Transverse colon (tissue), 4 donors: Measurements from ENCODE around the gene KRT71. TPM values are rescaled to one million over a fixed set of nuclear protein-coding genes. Genes with fewer than 3 reads are reported as not detected.

ENCODE experiments used
- DNase-seq: peaks from one replicate; pipeline ENCODE4 v3.0.0-alpha.2; 2019
- H3K27ac ChIP-seq, 4 donors: fragments of 200-600 bp; sonication (generic); 2 replicates each; pipeline ENCODE4 v1.5.1; 2016 to 2018; ENCODE audit warnings: inconsistent platforms in 4 of 4
- H3K27me3 ChIP-seq: fragments of 200-600 bp; sonication (generic); 2 replicates; pipeline ENCODE4 v1.5.1; 2017; ENCODE audit warnings: inconsistent platforms
- H3K36me3 ChIP-seq, 4 donors: fragments of 200-600 bp; sonication (generic); 2 replicates each; pipeline ENCODE4 v1.5.1; 2017 to 2019; ENCODE audit warnings: inconsistent platforms in 4 of 4
- H3K4me1 ChIP-seq, 4 donors: fragments of 200-600 bp; sonication (generic); 2 replicates each; pipeline ENCODE4 v1.5.1; 2017 to 2020; ENCODE audit warnings: inconsistent platforms in 4 of 4
- H3K4me3 ChIP-seq, 4 donors: fragments of 200-600 bp; sonication (generic); 1 replicate in 1 of 4; 2 replicates in 3 of 4; pipeline versions ENCODE4 v1.5.1 to v1.6.1; 2017 to 2019; ENCODE audit warnings: inconsistent platforms in 4 of 4
- H3K9me3 ChIP-seq, 2 donors: fragments of 200-600 bp; sonication (generic); 2 replicates each; pipeline ENCODE4 v1.5.1; 2017 to 2019; ENCODE audit warnings: inconsistent platforms in 2 of 2
- EP300 ChIP-seq: sonication (generic); formaldehyde crosslinking; IDR thresholded peaks from one replicate; pipeline ENCODE4 v1.6.1; 2017; ENCODE audit warnings: antibody characterized with exemption, low read depth
- POLR2A ChIP-seq: fragments of 450-650 bp; IDR thresholded peaks from one replicate; pipeline ENCODE4 v1.6.1; 2016; ENCODE audit warnings: antibody characterized with exemption, mild to moderate bottlenecking, moderate library complexity
- POLR2AphosphoS5 ChIP-seq, 3 donors: sonication (generic); formaldehyde crosslinking; IDR thresholded peaks; one replicate each; pipeline ENCODE4 v1.6.1; 2016; ENCODE audit warnings: antibody characterized with exemption in 3 of 3
- WGBS, 2 donors: methylation state at CpG; one replicate each; pipeline ENCODE4 v1.1.5; 2018; ENCODE audit warnings: low coverage in 1 of 2; 5-methylcytosine and 5-hydroxymethylcytosine counted together
- in situ Hi-C, 4 donors: fragments of 200-750 bp; cut with MboI; loops; one replicate each; pipeline versions ENCODE4 v1.15.0 to v1.15.1; 2017; ENCODE audit warnings: low sequenced_read_pairs in 3 of 4, low pct_ligation_motif_present in 1 of 4, low pct_unique_long_range_greater_than_20kb in 1 of 4
- intact Hi-C: fragments of 100-400 bp; cut with DNase I; formaldehyde crosslinking; loops from one replicate; pipeline ENCODE4 v1.15.1; 2023; ENCODE audit warnings: low total_unique reads
- total RNA-seq, 4 donors: library from RNA; depleted of rRNA; stranded (reverse); fragments of >200 nt; gene quantifications; one replicate each; pipeline ENCODE4 v1.1.0, GENCODE V29; 2016
- TF ChIP-seq, protein P1 (sequence below), 5 experiments: fragments of 200-600 bp in 3 of 5; fragments of 450-650 bp in 2 of 5; sonication (generic) in 3 of 5; IDR thresholded peaks; 1 replicate in 2 of 5; 2 replicates in 3 of 5; pipeline ENCODE4 v1.5.1; 2016 to 2017; ENCODE audit warnings: antibody characterized with exemption in 5 of 5, inconsistent platforms in 3 of 5, mild to moderate bottlenecking in 2 of 5, moderate library complexity in 1 of 5

Gene KRT71
- total RNA-seq, 4 donors from 2014 or later: not detected

DNA sequence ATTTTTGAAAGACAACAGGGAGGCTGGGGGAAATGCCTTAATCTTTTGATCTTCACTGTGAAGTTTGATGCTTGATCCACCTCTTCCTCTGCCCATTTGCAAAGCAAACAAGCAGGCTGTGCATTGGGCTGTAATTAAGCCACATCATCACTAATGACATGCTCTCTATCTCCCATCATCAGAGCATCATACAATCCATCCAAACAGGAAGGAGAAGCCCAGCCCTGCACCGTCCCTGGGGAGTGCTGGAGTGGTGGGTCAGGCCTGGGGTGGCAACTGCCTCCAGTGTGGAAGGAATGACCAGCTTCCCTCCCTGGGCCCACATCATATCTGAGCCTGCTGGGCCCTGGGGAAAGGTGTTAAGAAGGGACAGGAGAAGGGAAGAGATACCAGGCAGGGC is 27.6 kb upstream of the KRT71 start:
- no peaks in the 10 kb centered on the region for H3K27me3 ChIP-seq
- in situ Hi-C loops (loop anchor here (5.0 to 25.0 kb wide), 6 partner anchors 294 to 407 kb away; no protein-coding TSS in a partner anchor), intact Hi-C loops (loop anchor here (5.0 kb wide), 1 partner anchor 292 kb away; no protein-coding TSS in a partner anchor)
- no peak for DNase-seq
- H3K27ac ChIP-seq: no peak overlapping the region
- H3K4me1 ChIP-seq: no peaks in the 10 kb centered on the region
- H3K9me3 ChIP-seq: no peaks in the 10 kb centered on the region
- TF ChIP-seq POLR2A: no peak
- no peak for TF ChIP-seq POLR2AphosphoS5 (IDR thresholded peaks at IDR 0.05)
- no peak for TF ChIP-seq EP300
- 64% methylated on average over 1 of the region's 1 CpG; no CpG with 5 or more reads in 1 of the 2 donors for WGBS, 2 donors
- H3K4me3 ChIP-seq: no peak overlapping the region
- H3K36me3 ChIP-seq: no peaks in the 10 kb centered on the region

DNA sequence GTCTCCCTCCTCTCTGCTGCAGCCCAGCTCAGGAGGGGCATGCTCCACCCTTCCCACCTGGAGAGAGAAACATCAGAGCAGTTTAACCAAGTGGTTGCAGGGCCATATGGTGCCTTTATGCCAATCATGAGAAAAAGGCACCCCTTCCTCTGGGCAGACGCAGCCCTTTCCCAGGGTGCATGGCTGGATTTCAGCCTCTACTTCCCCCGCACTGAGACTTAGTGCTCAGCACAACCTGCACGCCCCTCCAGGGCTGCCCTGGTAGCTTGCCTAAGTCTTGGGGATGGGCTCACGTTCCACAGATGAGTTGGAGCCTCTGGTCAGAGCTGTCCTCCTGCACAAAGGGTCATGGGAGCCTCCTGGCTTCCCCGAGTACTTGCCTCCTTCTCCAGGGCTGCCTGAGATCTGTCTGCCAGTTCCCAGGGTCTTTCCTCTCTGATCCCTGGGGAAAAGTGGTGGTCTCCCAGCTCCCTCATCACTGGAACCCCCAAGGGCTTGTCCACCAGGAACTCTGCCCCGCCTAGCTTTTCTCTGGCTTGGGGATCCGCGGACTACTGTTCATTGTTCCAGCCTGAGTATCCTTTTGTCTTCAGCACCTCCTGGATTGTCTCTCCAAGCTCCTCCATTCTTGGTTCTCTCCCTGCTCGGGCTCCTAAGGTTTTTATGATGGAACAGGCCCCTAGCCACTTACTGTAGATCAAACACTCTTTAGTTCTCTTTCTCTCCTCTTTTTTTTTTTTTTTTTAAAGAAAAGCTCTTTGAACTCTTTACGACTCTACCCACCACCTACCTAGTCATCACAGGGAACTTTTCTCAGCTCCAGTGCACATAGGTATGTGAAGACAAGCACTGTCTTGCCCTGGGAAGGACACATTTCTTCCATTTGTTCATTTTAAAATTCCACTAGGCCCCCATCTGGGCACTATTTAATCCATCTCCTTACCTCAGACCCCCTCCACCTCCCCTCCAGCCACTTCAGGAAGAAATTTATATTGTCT is 26.8 kb upstream of the KRT71 start:
- H3K9me3 ChIP-seq: no peaks in the 10 kb centered on the region

DNA sequence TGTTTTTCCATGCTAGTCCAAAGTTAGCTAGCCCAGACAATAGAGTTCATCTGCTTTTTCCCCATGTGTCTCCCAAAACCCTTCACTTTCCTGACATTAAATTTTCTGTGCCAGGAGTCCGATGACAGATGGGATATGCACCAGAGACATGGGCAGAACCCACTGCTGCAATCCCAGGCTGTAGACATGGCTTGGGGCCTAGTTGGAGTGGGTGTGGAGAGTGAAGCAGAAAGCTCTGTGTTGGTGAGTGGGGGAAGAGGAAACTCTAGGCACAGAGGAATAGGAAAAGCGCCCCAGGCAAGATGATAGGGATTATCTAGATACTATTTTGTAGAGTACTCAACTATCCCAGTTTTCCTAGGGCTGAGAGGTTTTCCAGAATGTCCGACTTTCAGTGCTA is 25.5 kb upstream of the KRT71 start:
- H3K27me3 ChIP-seq: no peaks in the 10 kb centered on the region
- TF ChIP-seq POLR2A (no peak), POLR2AphosphoS5 (IDR thresholded peaks at IDR 0.05) (no peak), EP300 (no peak)
- TF ChIP-seq, protein P1, sequence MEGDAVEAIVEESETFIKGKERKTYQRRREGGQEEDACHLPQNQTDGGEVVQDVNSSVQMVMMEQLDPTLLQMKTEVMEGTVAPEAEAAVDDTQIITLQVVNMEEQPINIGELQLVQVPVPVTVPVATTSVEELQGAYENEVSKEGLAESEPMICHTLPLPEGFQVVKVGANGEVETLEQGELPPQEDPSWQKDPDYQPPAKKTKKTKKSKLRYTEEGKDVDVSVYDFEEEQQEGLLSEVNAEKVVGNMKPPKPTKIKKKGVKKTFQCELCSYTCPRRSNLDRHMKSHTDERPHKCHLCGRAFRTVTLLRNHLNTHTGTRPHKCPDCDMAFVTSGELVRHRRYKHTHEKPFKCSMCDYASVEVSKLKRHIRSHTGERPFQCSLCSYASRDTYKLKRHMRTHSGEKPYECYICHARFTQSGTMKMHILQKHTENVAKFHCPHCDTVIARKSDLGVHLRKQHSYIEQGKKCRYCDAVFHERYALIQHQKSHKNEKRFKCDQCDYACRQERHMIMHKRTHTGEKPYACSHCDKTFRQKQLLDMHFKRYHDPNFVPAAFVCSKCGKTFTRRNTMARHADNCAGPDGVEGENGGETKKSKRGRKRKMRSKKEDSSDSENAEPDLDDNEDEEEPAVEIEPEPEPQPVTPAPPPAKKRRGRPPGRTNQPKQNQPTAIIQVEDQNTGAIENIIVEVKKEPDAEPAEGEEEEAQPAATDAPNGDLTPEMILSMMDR (IDR thresholded peaks at IDR 0.05): no peak
- WGBS, 2 donors: 85 to 90% methylated on average over 2 to 3 of the region's 3 CpGs
- H3K4me1 ChIP-seq: no peaks in the 10 kb centered on the region
- no peak for DNase-seq
- H3K27ac ChIP-seq: no peak overlapping the region
- intact Hi-C loops (no loop called here), in situ Hi-C loops (loop anchor here in 1 of 4 donors (25.0 kb wide), 1 partner anchor 409 kb away; no protein-coding TSS in a partner anchor)
- H3K4me3 ChIP-seq: no peak overlapping the region
- no peaks in the 10 kb centered on the region for H3K9me3 ChIP-seq
- no peaks in the 10 kb centered on the region for H3K36me3 ChIP-seq

More for the DNA sequence above, 26.8 kb upstream of the KRT71 start:
- no peak for DNase-seq
- WGBS, 2 donors: 67 to 79% methylated on average over 5 to 10 of the region's 10 CpGs
- Histone ChIP-seq H3K4me1 (no peaks in the 10 kb centered on the region), H3K27ac (no peak overlapping the region), H3K4me3 (no peak overlapping the region), H3K36me3 (no peaks in the 10 kb centered on the region), H3K27me3 (no peaks in the 10 kb centered on the region)
- TF ChIP-seq, protein P1 (IDR thresholded peaks at IDR 0.05): no peak
- TF ChIP-seq EP300: no peak
- no peak for TF ChIP-seq POLR2A
- TF ChIP-seq POLR2AphosphoS5 (IDR thresholded peaks at IDR 0.05): no peak
- intact Hi-C loops: loop anchor here (5.0 kb wide), 1 partner anchor 293 kb away; no protein-coding TSS in a partner anchor
- in situ Hi-C loops: loop anchor here (5.0 to 25.0 kb wide), 6 partner anchors 295 to 408 kb away; no protein-coding TSS in a partner anchor

DNA sequence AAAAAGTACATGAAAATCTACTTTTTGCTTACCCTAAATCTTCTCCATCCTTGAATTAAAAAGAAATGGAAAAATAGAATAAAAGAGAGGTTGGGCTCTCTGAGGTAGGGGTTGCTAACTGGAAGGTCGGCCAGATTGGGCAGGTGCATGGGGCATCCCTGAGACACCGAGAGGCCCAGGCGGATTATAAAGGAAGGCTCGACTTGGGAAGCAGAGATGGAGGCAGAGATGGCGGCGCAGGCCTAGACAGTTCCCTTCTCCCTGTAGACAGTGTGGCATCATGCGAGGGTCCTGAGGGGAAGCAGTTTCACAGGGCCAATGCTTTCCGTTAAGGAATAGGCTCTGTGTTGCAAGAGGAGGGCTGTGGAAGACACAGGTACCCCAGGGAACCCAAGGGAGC is 24.4 kb upstream of the KRT71 start:
- Histone ChIP-seq H3K4me3 (no peak overlapping the region), H3K4me1 (no peaks in the 10 kb centered on the region), H3K9me3 (no peaks in the 10 kb centered on the region), H3K36me3 (no peaks in the 10 kb centered on the region), H3K27ac (no peak overlapping the region), H3K27me3 (no peaks in the 10 kb centered on the region)
- 89 to 93% methylated on average over 3 to 8 of the region's 8 CpGs for WGBS, 2 donors
- intact Hi-C loops: no loop called here
- no peak for DNase-seq
- in situ Hi-C loops: loop anchor here in 1 of 4 donors (25.0 kb wide), 1 partner anchor 410 kb away; no protein-coding TSS in a partner anchor
- TF ChIP-seq POLR2A (no peak), EP300 (no peak), POLR2AphosphoS5 (IDR thresholded peaks at IDR 0.05) (no peak)
- TF ChIP-seq, protein P1 (IDR thresholded peaks at IDR 0.05): no peak
